GOT3 (cell line): ENCODE measurements around the gene KREMEN1.

Experiments used
- DNase-seq: peaks from one replicate; lab custom pipeline; 2025; ENCODE audit warnings: mixed read lengths; lab: John Stamatoyannopoulos, UW

Gene KREMEN1

DNA sequence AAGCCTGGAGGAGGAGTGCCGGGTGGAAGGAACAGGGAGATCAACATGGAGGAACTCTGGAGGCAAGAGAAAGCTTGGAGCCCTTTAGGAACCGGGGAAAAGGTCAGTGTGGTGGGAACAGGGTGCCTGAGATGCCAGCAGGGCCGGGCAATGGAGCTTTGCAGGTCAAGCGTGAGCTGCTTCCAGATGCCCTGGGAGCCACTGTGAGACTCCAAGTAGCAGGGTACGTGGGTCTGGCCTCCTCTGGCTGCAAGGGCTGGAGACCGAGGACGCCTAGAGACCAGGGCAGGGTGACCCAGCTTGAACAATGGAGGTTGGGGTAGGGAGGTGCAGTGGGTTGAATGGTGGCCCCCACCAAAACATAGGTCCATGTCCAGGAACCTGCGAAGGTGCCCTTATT lies 117.2 kb downstream of the KREMEN1 start:
- DNase-seq = no peak

- no peak for DNase-seq
Observed at GRCh38 chr22:29190918-29191317, 118.1 kb downstream of the KREMEN1 start.

DNA sequence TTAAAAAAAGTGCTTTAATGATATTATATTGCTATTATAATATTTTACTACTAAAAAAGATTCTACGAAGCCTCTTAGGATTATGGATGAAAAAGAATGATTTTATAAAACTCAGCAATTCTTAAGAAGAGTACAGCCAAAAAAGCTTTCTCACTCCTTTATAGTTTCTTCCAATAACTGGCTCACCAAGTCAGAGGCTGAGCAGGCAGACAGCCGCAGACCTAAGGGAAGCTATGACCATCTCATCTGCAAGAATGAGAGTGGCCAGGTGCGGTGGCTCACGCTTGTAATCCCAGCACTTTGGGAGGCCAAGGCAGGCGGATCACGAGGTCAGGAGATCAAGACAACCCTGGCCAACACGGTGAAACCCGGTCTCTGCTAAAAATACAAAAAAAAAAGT lies 120.2 kb downstream of the KREMEN1 start:
- no peak for DNase-seq

DNA sequence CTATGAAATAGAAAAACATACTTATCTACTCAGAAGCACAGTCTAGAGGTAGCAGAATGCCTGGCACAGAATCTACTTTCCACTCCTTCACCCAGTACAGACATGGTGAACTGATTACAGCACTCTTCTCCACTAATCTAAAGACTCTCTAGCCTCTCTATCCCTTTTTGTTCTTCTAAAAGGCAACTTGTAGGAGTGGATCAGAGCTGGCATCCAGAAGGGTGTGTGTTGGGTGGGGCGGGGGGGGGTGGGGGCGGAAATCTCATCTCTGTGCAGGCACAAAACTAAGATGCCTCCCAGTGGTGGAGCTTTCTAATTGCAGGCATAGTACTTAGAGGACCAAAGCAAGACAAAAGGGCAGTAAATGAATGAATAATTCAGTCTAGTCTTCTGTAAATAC lies 121.3 kb downstream of the KREMEN1 start:
- DNase-seq = no peak

DNA sequence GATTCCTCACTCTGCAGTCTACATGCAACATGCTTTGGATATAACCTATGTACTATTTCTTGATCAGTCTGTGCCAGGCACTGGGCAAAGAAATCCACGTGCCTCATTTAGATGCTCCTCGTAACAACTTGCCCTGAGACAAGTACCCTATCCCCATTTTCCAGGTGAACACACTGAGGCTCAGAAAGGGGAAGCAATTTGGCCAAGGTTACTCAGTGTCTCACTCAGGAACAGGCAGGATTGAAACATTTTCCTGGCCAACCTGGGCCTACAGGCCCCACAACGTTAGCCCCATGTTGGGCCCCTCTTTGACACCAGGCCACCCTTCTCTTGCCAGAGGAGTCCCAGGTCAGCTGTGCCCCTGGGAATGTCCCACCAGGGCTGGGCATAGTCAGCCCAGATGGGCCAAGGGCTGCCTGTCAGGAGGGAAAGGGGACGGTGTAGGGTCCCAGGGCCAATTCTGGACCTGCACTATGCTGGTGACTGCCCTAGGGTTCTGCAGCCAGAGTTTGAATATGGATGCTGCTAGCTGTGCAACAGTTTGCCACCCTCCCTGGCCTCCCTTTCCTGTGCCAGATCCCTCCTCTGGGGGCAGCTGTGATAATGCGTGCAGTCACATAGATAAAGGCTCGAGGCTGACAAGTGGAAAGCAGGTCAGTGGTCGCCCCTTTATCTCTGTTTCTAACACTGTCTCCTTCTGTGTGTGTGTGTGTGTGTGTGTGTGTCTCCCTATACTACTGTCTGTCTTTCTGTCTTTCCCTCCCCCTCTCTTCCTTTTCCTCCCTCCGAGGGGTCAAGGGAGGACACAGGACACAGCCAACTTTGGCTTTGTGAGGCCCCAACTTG lies 122.5 kb downstream of the KREMEN1 start:
- DNase-seq = no peak

GRCh38 chr22:29195964-29196666 lies 123.3 kb downstream of the KREMEN1 start:
- no peak for DNase-seq

GRCh38 chr22:29197096-29197495 lies 124.3 kb downstream of the KREMEN1 start:
- DNase-seq = no peak

DNA sequence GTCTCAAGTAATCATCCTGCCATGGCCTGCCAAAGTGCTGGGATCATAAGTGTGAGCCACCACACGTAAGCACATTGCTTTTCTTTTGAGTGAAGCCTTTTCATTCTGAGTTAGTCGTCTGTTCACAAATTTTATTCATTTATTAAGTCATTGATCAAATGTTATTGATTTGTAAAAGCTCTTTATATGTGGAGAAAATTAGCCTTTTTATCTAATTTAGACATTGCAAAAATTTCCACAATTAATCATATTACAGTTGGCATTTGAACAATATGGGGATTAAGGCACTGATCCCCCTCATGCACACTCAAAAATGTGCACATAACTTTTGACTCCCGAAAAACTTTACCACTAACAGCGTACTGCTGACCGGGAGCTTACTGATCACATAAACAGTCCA lies 125.4 kb downstream of the KREMEN1 start:
- DNase-seq = no peak

- no peak for DNase-seq
Observed at GRCh38 chr22:29199702-29200400, 127.0 kb downstream of the KREMEN1 start.

DNA sequence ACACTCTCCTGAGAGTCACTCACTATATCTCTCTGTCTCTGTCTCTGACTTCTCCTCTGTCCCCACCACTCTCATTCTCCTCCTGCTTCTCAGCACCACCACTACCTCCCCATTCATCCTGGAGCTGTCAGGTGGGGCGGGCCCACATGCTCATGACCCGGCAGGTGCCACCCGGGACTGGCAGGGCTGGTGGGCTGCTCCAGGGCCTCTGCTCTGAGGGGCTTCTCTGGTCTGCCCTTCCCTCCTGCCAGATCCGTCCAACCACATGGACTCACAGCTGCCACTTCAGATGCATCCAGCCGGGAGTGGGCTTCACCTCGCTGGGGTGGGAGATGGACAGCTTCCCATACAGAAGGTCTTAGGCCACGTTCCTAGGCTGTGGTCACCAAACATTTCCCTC lies 128.1 kb downstream of the KREMEN1 start:
- no peak for DNase-seq

DNA sequence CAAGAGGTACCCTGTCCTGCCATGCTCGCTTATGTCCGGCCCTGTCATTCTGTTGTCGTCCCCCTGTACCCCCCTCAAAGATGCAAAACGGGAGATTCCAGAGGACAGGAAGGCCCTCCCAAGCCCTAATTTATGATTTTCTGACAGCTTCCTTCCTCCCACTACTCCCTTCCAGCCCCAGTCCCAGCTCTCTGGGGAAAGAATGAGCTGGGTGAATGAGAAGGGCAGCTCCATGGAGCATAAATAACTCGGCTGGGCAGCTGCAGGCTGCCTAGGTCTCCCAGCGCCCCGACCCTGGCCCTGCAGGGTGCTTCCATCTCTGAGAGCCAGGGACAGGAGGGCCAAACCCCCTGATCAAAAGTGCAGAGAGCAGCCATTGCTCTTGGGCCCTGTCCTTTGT lies 128.9 kb downstream of the KREMEN1 start:
- DNase-seq = no peak

- no peak for DNase-seq
Observed at GRCh38 chr22:29202212-29203192, 129.7 kb downstream of the KREMEN1 start.

DNA sequence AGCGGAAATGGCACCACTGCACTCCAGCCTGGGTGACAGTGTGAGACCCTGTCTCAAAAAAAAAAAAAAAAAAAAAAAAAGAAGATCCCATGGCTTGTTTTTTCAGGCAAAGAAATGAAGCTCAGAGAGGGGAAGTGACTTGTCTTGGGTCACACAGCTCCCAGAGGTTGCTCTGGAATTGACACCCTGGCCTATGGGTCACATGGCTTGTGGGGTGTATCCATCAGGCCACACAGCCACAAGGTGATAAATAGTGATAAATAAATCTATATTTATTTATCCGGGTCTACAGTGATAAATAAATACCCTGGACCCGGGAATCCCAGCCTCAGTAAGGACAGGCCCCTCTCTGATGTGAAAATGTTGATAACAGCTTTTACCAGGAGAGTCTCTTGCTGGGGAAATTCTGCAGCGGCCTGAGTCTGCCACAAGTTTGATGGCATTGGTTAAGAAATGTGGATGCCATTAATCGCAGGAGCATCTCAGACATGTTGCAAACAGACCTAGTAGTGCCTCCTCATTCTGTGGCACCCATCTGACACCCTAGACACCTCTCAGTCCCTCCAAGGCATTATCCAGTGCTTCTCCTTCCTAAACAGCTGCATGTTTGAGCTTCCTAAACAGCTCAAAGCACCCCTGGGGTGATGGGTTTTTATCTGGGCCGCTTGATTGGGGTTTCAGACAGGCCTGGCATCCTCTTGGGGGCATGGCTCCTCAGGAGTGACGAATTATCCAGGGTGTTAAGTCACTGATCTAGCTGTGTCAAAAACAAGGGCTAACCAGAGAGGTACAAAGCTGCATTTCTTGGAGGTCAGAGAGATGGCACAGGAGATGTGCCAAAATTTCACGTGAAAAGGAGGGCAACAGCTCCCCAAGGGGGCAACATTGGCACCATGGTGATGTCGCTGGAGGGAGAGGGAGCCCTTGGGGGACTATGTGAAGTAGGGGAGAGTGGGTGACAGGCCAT lies 130.9 kb downstream of the KREMEN1 start:
- no peak for DNase-seq

GRCh38 chr22:29204455-29205183 lies 131.8 kb downstream of the KREMEN1 start:
- DNase-seq = no peak

- no peak for DNase-seq
Observed at GRCh38 chr22:29205252-29205593, 132.4 kb downstream of the KREMEN1 start.

- no peak for DNase-seq
Observed at GRCh38 chr22:29205594-29206371, 132.9 kb downstream of the KREMEN1 start, which contains the start of gene EMID1. Gene EMID1, plus strand, starts transcription at chr22:29205896. Its CDS starts 143 bp downstream, at chr22:29206039.

- no peak for DNase-seq
Observed at GRCh38 chr22:29206372-29207242, 133.8 kb downstream of the KREMEN1 start.

DNA sequence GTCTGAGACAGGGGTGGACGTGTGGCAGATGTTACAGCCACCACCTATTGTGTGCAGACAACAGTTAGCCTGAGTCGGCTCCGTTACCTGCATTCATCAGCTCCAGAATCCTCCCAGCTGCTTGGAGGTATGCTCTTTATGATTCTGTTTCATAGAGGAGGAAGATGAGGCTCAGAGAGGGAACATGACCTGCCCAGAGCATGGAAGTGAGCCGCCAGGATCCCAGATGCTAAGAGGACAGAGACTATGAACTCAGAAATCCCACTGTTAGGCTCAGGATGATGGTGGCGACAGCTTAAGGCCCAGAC lies 134.4 kb downstream of the KREMEN1 start:
- no peak for DNase-seq
